Measurements from ENCODE around the gene TMEM87A.
A peak's percentile ranks its signal among the peaks of the same experiment; 100 is the strongest.
"Not testable (repeated sequence)": the region's sequence is repeated elsewhere in the genome, so short reads cannot be mapped to it uniquely, and the experiment has no call there.

Gene TMEM87A

GRCh38 chr15:42270996-42271395 lies 2.2 kb downstream of the TMEM87A start:
- DNase-seq: no peak

GRCh38 chr15:42270551-42270950 lies 2.7 kb downstream of the TMEM87A start:
- DNase-seq: no peak

- no peak for DNase-seq
Measured at GRCh38 chr15:42267286-42267685, 5.9 kb downstream of the TMEM87A start.

- DNase-seq: no peak
Measured at GRCh38 chr15:42264795-42265194, 8.4 kb downstream of the TMEM87A start.

GRCh38 chr15:42253300-42253699 lies 19.9 kb downstream of the TMEM87A start:
- DNase-seq: no peak

GRCh38 chr15:42240823-42241222 lies 32.4 kb downstream of the TMEM87A start:
- no peak for DNase-seq

GRCh38 chr15:42239528-42240182 lies 33.6 kb downstream of the TMEM87A start:
- DNase-seq: no peak

GRCh38 chr15:42233107-42233506 lies 40.1 kb downstream of the TMEM87A start:
- DNase-seq: no peak

GRCh38 chr15:42232606-42233005 lies 40.6 kb downstream of the TMEM87A start:
- DNase-seq: no peak

- no peak for DNase-seq
Measured at GRCh38 chr15:42231088-42231487, 42.1 kb downstream of the TMEM87A start.

GRCh38 chr15:42228981-42229380 lies 44.3 kb downstream of the TMEM87A start:
- not testable (repeated sequence) for DNase-seq

GRCh38 chr15:42228036-42228435 lies 45.2 kb downstream of the TMEM87A start:
- no peak for DNase-seq

GRCh38 chr15:42226648-42227047 lies 46.6 kb downstream of the TMEM87A start:
- DNase-seq: peak; percentile 58

- DNase-seq: no peak
Measured at GRCh38 chr15:42220216-42220615, 53.0 kb downstream of the TMEM87A start.

- DNase-seq: no peak
Measured at GRCh38 chr15:42218953-42219592, 54.2 kb downstream of the TMEM87A start.

- no peak for DNase-seq
Measured at GRCh38 chr15:42217568-42217967, 55.7 kb downstream of the TMEM87A start.

- no peak for DNase-seq
Measured at GRCh38 chr15:42215913-42216829, 57.1 kb downstream of the TMEM87A start.

GRCh38 chr15:42214600-42214999 lies 58.6 kb downstream of the TMEM87A start:
- DNase-seq: no peak

GRCh38 chr15:42213511-42213910 lies 59.7 kb downstream of the TMEM87A start:
- no peak for DNase-seq

- no peak for DNase-seq
Measured at GRCh38 chr15:42210696-42211095, 62.5 kb downstream of the TMEM87A start.

- peak; percentile 88 for DNase-seq
Measured at GRCh38 chr15:42207674-42208579, 65.3 kb downstream of the TMEM87A start, which contains the start of gene VPS39. TSS of gene VPS39 (minus strand) at chr15:42208304. CDS start at chr15:42208153, 151 bp downstream.

GRCh38 chr15:42206406-42206805 lies 66.8 kb downstream of the TMEM87A start:
- DNase-seq: no peak

All from midbrain (tissue), 1 donor.